Mucosa of descending colon (tissue), 3 donors: Measurements from ENCODE around the gene ZNF106. TPM values are rescaled to one million over a fixed set of nuclear protein-coding genes. Genes with fewer than 3 reads are reported as not detected.

Experiments used
- ATAC-seq: fragments of 200-7000 bp; cut with Tn5 transposase; one replicate; pipeline ENCODE4 v1.9.1; 2020; ENCODE audit warnings: mild to moderate bottlenecking, moderate library complexity
- DNase-seq, 3 donors: peaks; one replicate each; pipeline ENCODE4 v3.0.0-alpha.2; 2020
- H3K36me3 ChIP-seq: fragments of 200-600 bp; one replicate; pipeline ENCODE4 v1.8.0; 2021; ENCODE audit warnings: low read depth, mild to moderate bottlenecking
- H3K4me1 ChIP-seq: fragments of 200-600 bp; one replicate; pipeline ENCODE4 v1.8.0; 2021; ENCODE audit warnings: low read depth, mild to moderate bottlenecking
- H3K4me3 ChIP-seq: fragments of 200-600 bp; one replicate; pipeline ENCODE4 v1.8.0; 2021; ENCODE audit warnings: mild to moderate bottlenecking
- H3K9me3 ChIP-seq: fragments of 200-600 bp; one replicate; pipeline ENCODE4 v1.8.0; 2021; ENCODE audit warnings: mild to moderate bottlenecking
- intact Hi-C, 2 donors: fragments of 100-400 bp; cut with DNase I in 1 of 2; cut with micrococcal nuclease in 1 of 2; formaldehyde crosslinking; loops; one replicate each; pipeline versions ENCODE4 v1.11.0 to v1.11.1; 2022; cut with DNase I, micrococcal nuclease
- total RNA-seq, 3 donors: library from RNA; stranded (reverse); fragmentation: NEBNext Ultra II Directional in 2 of 3; extraction: Animal tissue kit (Norgen Biotek cat#: 25700) in 2 of 3; gene quantifications; one replicate each; pipeline versions ENCODE4 v1.2.1 to v1.2.4, GENCODE V29; 2021 to 2023
- TF ChIP-seq, protein P1 (sequence below): fragments of 200-600 bp; IDR thresholded peaks from one replicate; pipeline ENCODE4 v1.8.0; 2022; ENCODE audit warnings: antibody characterized with exemption, mild to moderate bottlenecking
- donor health status: DM: no; HTN: no; CAD: no; lungs with moderate emphysema.
- donor health status: DM: no; HTN: no; CAD: no.
- donor health status: DM: no; HTN: yes; CAD: no.

The ZNF106 gene
- total RNA-seq, 3 donors from 2014 or later, result 40.0 to 94.9 (median 45.8) TPM

DNA sequence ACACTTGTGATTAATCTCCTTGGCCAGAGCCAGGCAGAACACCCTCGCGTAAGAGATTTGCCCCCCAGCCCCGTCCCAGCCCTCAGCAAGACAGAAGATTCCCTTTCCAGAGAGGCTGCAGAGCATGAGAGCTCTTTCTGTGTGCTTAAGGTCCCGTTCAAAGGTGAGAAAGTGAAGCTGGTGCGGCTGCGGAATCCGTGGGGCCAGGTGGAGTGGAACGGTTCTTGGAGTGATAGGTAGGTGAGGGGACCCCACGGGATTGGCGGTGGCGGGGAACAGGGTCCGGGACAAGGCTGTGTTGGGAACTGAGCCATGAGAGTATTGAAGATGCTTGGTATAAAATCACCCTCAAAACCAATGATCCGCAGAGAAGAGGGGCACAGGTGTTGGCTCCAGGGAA, 96.8 kb downstream of the ZNF106 start:
- H3K9me3 ChIP-seq, result no peaks in the 10 kb centered on the region
- TF ChIP-seq, protein P1, sequence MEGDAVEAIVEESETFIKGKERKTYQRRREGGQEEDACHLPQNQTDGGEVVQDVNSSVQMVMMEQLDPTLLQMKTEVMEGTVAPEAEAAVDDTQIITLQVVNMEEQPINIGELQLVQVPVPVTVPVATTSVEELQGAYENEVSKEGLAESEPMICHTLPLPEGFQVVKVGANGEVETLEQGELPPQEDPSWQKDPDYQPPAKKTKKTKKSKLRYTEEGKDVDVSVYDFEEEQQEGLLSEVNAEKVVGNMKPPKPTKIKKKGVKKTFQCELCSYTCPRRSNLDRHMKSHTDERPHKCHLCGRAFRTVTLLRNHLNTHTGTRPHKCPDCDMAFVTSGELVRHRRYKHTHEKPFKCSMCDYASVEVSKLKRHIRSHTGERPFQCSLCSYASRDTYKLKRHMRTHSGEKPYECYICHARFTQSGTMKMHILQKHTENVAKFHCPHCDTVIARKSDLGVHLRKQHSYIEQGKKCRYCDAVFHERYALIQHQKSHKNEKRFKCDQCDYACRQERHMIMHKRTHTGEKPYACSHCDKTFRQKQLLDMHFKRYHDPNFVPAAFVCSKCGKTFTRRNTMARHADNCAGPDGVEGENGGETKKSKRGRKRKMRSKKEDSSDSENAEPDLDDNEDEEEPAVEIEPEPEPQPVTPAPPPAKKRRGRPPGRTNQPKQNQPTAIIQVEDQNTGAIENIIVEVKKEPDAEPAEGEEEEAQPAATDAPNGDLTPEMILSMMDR, result no peak
- ATAC-seq, result no peak
- no peaks in the 10 kb centered on the region for H3K36me3 ChIP-seq
- intact Hi-C loops, result no loop called here
- peaks cover 30% of the 10 kb centered on the region for H3K4me1 ChIP-seq
- no peak overlapping the region for H3K4me3 ChIP-seq
- DNase-seq, result no peak

DNA sequence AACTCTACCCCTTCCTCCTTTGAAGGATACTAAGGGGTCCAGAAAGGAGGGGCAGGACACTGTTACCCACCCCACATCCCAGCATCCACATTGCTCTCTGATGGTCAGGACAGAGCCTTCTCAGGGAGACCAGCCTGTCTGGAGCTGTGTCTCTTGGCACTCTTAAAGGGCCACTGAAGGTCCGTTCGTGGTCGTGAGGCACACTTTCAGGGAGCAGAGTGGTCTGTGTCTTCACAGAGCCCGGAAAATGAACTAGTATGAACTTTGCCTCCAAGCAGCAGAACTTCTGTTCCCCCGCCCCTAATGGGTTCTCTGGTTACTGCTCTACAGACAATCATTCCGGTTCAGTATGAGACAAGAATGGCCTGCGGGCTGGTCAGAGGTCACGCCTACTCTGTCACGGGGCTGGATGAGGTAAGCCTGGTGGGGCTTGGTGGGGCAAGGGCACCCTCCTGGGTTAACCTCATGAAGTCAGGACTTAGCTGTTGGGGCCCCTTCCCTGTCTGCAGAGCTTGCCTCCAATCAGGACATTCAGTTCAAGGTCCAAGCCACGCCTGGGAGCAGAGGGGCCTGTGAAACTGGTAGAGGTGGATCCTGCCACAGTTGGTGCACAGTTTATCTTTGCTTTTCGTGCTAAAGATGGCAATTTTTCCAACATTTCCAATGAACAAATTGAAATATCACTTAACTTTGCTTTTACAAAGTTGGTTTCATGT, 98.5 kb downstream of the ZNF106 start:
- DNase-seq (peak; percentile 85), ATAC-seq (peak; percentile 89)
- intact Hi-C loops, result no loop called here

DNA sequence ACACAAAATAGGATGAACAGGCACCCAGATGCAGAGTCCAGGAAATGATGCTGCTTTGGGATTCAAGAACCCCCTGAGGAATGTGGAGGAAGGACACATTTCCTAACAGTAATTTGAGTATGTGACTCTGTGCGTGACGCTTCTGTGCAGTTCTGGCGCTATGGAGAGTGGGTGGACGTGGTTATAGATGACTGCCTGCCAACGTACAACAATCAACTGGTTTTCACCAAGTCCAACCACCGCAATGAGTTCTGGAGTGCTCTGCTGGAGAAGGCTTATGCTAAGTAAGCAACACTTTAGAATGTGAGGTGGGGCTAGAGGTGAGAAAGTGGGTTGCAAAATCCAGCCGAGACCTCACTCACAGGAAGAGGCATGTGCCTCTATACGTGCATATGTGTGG, 103.3 kb downstream of the ZNF106 start:
- H3K4me3 ChIP-seq, result no peak overlapping the region
- no peaks in the 10 kb centered on the region for H3K36me3 ChIP-seq
- TF ChIP-seq, protein P1, result no peak
- intact Hi-C loops, result no loop called here
- DNase-seq (no peak), ATAC-seq (no peak)
- no peaks in the 10 kb centered on the region for H3K9me3 ChIP-seq
- peaks cover 9% of the 10 kb centered on the region for H3K4me1 ChIP-seq

More for the DNA sequence above, 98.5 kb downstream of the ZNF106 start:
- Histone ChIP-seq H3K36me3 (no peaks in the 10 kb centered on the region), H3K4me3 (no peak overlapping the region), H3K9me3 (no peaks in the 10 kb centered on the region), H3K4me1 (peaks cover 30% of the 10 kb centered on the region)
- TF ChIP-seq, protein P1, result no peak

DNA sequence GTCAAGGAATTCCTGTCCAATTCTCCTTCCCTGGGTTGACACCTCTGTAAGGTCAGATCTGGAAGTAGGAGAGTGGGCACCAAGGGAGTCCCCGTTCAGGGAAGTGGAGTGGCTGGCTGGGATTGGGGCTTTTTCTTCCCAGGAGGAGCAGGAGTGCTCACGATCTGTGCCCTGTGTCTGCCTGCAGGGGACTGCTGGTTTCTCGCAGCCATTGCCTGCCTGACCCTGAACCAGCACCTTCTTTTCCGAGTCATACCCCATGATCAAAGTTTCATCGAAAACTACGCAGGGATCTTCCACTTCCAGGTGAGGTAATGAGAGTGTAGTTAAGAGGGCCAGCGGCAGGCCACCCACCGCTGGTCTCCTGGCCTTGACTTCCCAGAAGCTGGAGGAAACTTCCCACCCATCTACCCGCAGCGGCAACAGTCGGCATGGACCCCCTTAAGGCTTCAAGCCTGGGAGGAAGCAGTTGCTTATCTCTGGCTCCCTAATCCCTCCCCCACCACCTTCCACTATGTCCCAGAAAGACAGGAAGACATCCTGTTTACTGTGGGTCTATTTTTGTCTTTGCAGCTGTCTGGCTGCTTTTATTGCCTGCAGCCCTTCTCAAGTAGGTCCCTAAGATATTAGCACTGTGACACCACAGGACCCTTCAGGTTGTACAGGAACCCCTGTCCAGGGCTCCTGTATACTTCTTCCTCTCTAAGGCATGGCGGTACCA, 104.8 kb downstream of the ZNF106 start:
- Histone ChIP-seq H3K4me3 (no peak overlapping the region), H3K4me1 (no peaks in the 10 kb centered on the region), H3K9me3 (no peaks in the 10 kb centered on the region), H3K36me3 (no peaks in the 10 kb centered on the region)
- ATAC-seq (peak; percentile 13), DNase-seq (no peak)
- TF ChIP-seq, protein P1, result no peak
- intact Hi-C loops, result no loop called here

DNA sequence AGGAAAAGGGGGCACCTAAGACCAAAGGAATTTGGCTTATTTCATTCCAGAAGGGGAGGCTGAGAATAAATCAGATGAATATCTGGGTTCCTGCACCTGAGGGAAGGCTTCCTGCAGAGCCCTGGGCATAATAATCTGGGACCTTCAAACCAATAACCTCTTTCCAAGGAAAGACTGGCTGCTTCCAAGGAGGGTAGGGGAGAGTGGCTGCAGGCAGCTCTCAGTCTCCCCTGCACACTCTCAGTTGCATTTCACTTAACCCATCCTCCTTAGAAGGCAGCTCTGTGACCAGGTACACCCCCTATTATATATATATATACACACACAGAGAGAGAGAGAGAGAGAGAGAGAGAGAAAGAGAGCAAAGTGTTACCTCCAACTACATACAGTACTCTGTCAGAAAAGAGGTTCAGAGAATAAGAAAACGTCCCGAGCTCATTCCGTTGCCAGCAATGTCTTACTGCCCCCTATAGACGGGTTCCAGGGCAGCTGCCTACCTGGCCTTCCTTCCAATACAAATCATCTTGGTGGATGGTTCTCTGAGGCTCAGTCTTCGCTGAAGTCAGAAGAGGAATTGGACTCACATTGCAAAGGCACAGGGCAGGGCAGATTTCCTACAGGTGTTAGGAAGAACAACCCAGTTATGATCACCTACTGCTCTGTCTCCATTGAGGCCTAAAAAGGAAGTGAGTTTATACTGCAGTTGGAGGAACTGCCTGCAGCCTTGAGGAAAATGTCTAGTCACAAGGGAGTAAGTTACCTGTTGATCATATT, 105.5 kb downstream of the ZNF106 start:
- Histone ChIP-seq H3K4me1 (no peaks in the 10 kb centered on the region), H3K9me3 (no peaks in the 10 kb centered on the region), H3K4me3 (no peak overlapping the region), H3K36me3 (no peaks in the 10 kb centered on the region)
- TF ChIP-seq, protein P1, result peak; percentile 54
- ATAC-seq (peak; percentile 91), DNase-seq (peak in 2 of 3 donors; percentile 51 to 72)
- intact Hi-C loops, result no loop called here
